Endothelial cell of umbilical vein (primary cell): Measurements from ENCODE around the gene THRSP. TPM values are rescaled to one million over a fixed set of nuclear protein-coding genes. Genes with fewer than 3 reads are reported as not detected.

ENCODE experiments used
- BruUV-seq: library from RNA; stranded (reverse); fragments of 400-500 nt; replicated peaks from 2 replicates; lab custom pipeline; 2021; lab: Mats Ljungman, UMichigan
- CTCF ChIA-PET: fragments of 300-600, 350-600 bp; sonication (Branson Sonifier 250); formaldehyde crosslinking; loops from one replicate; lab custom pipeline; 2021; ENCODE audit warnings: antibody characterized with exemption, inconsistent platforms; lab: Charles Lee
- POLR2A ChIA-PET: fragments of 300-600, 350-600 bp; sonication (Branson Sonifier 250); formaldehyde crosslinking; loops from one replicate; lab custom pipeline; 2021; ENCODE audit warnings: antibody characterized with exemption, inconsistent platforms; lab: Charles Lee
- DNase-seq: peaks from one replicate; pipeline ENCODE4 v3.0.0-alpha.2; 2011; ENCODE audit warnings: low read depth, low spot score
- FAIRE-seq: peaks from 2 replicates; lab custom pipeline; 2011; peaks lifted over from hg19 to GRCh38; lab: Jason Lieb, UNC
- H2AFZ ChIP-seq: 2 replicates; pipeline ENCODE4 v1.6.0; 2012; ENCODE audit warnings: low read depth, low read length, control low read depth, inconsistent platforms
- H3K27ac ChIP-seq: 2 replicates; pipeline ENCODE4 v1.5.1; 2011; ENCODE audit warnings: low read depth, mild to moderate bottlenecking, control low read depth, low read length, moderate library complexity; ENCODE audit not compliant: insufficient read depth
- H3K27me3 ChIP-seq, 2 experiments: 2 replicates each; pipeline versions ENCODE4 v1.6.0 to v1.6.1; 2011; ENCODE audit warnings: low read length in 2 of 2, mixed read lengths in 1 of 2; ENCODE audit not compliant: control insufficient read depth in 2 of 2, insufficient read depth in 2 of 2
- H3K36me3 ChIP-seq, 2 experiments: 2 replicates in 1 of 2; 3 replicates in 1 of 2; pipeline ENCODE4 v1.5.1; 2011; ENCODE audit warnings: low read length in 2 of 2, mild to moderate bottlenecking in 1 of 2, moderate library complexity in 1 of 2; ENCODE audit not compliant: control insufficient read depth in 2 of 2, insufficient read depth in 2 of 2; ENCODE audit errors: extremely low read depth in 1 of 2
- H3K4me1 ChIP-seq: 3 replicates; pipeline ENCODE4 v1.5.1; 2011; ENCODE audit warnings: mild to moderate bottlenecking, low read length; ENCODE audit not compliant: control insufficient read depth, insufficient read depth; ENCODE audit errors: extremely low read depth
- H3K4me2 ChIP-seq: 2 replicates; pipeline ENCODE4 v1.6.1; 2011; ENCODE audit warnings: low read length, control low read depth, mixed read lengths; ENCODE audit not compliant: insufficient read depth
- H3K4me3 ChIP-seq, 3 experiments: fragments of 200-600 bp in 1 of 3; sonication (generic), shearing (Covaris generic) in 1 of 3; replicated peaks in 1 of 3; 2 replicates each; pipeline ENCODE4 v1.5.1; 2011 to 2016; ENCODE audit warnings: control low read depth in 3 of 3, low read length in 3 of 3, mild to moderate bottlenecking in 2 of 3, inconsistent platforms in 1 of 3, low read depth in 1 of 3, moderate library complexity in 1 of 3; ENCODE audit not compliant: insufficient read depth in 1 of 3
- H3K79me2 ChIP-seq: 2 replicates; pipeline ENCODE4 v1.6.0; 2012; ENCODE audit warnings: low read length, inconsistent platforms; ENCODE audit not compliant: control insufficient read depth, insufficient read depth
- H3K9ac ChIP-seq: replicated peaks from 2 replicates; pipeline ENCODE3; 2011; ENCODE audit warnings: low read length, control low read depth; ENCODE audit not compliant: insufficient read depth; ENCODE audit errors: extremely low read depth
- H3K9me1 ChIP-seq: replicated peaks from 3 replicates; pipeline ENCODE4 v1.6.0; 2011; ENCODE audit warnings: mild to moderate bottlenecking, low read length; ENCODE audit not compliant: control insufficient read depth, insufficient read depth; ENCODE audit errors: extremely low read depth
- H3K9me3 ChIP-seq: replicated peaks from 2 replicates; pipeline ENCODE4 v1.5.1; 2012; ENCODE audit warnings: low read length, inconsistent platforms; ENCODE audit not compliant: control insufficient read depth, insufficient read depth
- H4K20me1 ChIP-seq: replicated peaks from 2 replicates; pipeline ENCODE3; 2011; ENCODE audit warnings: mild to moderate bottlenecking, low read length; ENCODE audit not compliant: control insufficient read depth, insufficient read depth; ENCODE audit errors: extremely low read depth
- EZH2 ChIP-seq: IDR thresholded peaks from 2 replicates; pipeline ENCODE4 v1.6.1; 2012; ENCODE audit warnings: borderline replicate concordance, low read depth, mild to moderate bottlenecking, moderate library complexity, low read length, inconsistent platforms; ENCODE audit not compliant: severe bottlenecking
- FOS ChIP-seq: IDR thresholded peaks from 2 replicates; pipeline ENCODE4 v1.6.1; 2011; ENCODE audit warnings: mild to moderate bottlenecking, low read length, moderate library complexity, borderline replicate concordance; ENCODE audit not compliant: insufficient read depth
- GATA2 ChIP-seq: IDR thresholded peaks from 2 replicates; pipeline ENCODE4 v1.7.0; 2011; ENCODE audit warnings: low read depth, mild to moderate bottlenecking, moderate library complexity, mixed read lengths, low read length; ENCODE audit not compliant: insufficient read length, insufficient read depth
- JUN ChIP-seq: IDR thresholded peaks from 2 replicates; pipeline ENCODE4 v1.6.1; 2011; ENCODE audit warnings: borderline replicate concordance, low read depth; ENCODE audit not compliant: insufficient read length, insufficient read depth
- MYC ChIP-seq: IDR thresholded peaks from one replicate; pipeline ENCODE4 v1.6.1; 2011; ENCODE audit warnings: mild to moderate bottlenecking, low read depth, low read length
- POLR2A ChIP-seq: IDR thresholded peaks from 2 replicates; pipeline ENCODE4 v1.6.1; 2012; ENCODE audit warnings: low read depth, mild to moderate bottlenecking, control low read depth, low read length
- POLR2AphosphoS5 ChIP-seq: IDR thresholded peaks from 2 replicates; pipeline ENCODE4 v1.6.1; 2012; ENCODE audit warnings: low read depth, mild to moderate bottlenecking, control low read depth, low read length, moderate library complexity; ENCODE audit not compliant: insufficient read depth
- dilution Hi-C: fragments of 300-500 bp; cut with MboI; formaldehyde crosslinking; loops from one replicate; pipeline ENCODE4 v1.15.0; 2019; ENCODE audit warnings: low sequenced_read_pairs; ENCODE audit not compliant: extremely low pct_ligation_motif_present
- intact Hi-C: fragments of 100-400 bp; cut with micrococcal nuclease; formaldehyde crosslinking; loops from one replicate; pipeline ENCODE4 v1.10.0; 2022
- polyA plus RNA-seq, 4 experiments: library from polyadenylated mRNA; depleted of rRNA in 3 of 4; stranded (reverse) in 3 of 4; unstranded in 1 of 4; fragments of >200 nt; gene quantifications; 2 replicates each; pipeline versions ENCODE4 v1.2.1 to v1.2.3, GENCODE V29; 2011 to 2012; ENCODE audit warnings: missing spikeins in 1 of 4
- total RNA-seq: library from RNA; stranded (reverse); gene quantifications from 2 replicates; pipeline ENCODE4 v1.2.3, GENCODE V29; 2021
- TF ChIP-seq, protein P1 (sequence below): IDR thresholded peaks from 2 replicates; pipeline ENCODE4 v1.6.1; 2011; ENCODE audit not compliant: insufficient read depth, insufficient read length
- TF ChIP-seq, protein P2 (sequence below), 2 donors: IDR thresholded peaks; 1 replicate in 1 of 2; 2 replicates in 1 of 2; pipeline ENCODE4 v1.5.1; 2011; ENCODE audit warnings: low read length in 2 of 2, mild to moderate bottlenecking in 2 of 2, moderate library complexity in 2 of 2, control low read depth in 1 of 2, inconsistent platforms in 1 of 2, low read depth in 1 of 2; ENCODE audit not compliant: insufficient read depth in 1 of 2; ENCODE audit errors: extremely low read depth in 1 of 2

The THRSP gene
- total and polyA plus RNA-seq, 2 donors (not counting 3 experiments of a cell fraction or from before 2014, with no cell fraction given) = not detected

DNA sequence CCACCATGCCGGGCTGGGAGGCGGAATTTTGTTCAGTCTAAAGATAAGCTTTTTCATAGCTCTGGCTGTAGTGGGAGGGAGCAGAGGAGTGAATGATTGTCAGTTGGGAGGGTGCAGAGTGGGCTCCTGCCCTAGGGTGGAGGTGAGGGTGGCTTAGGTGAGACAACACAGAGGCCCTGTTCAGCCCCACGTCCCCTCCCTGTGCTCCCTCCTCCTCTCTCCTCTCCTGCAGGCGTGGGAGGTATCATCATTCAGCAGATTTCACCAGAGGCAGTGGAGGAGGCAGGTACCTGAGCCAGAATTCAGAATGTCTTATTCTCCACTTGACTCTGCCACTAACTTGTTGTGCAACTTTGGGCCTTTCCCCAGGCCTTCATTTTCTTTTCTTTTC, 1.7 kb upstream of the THRSP start:
- Histone ChIP-seq H3K4me3 (no peak overlapping the region), H2AFZ (no peak overlapping the region), H3K36me3 (no peaks in the 10 kb centered on the region), H3K9me1 (no peaks in the 10 kb centered on the region), H3K9ac (no peak overlapping the region), H3K79me2 (no peaks in the 10 kb centered on the region), H3K27me3 (no peaks in the 10 kb centered on the region), H3K27ac (no peak overlapping the region), H3K4me2 (no peak overlapping the region), H4K20me1 (no peaks in the 10 kb centered on the region), H3K9me3 (no peaks in the 10 kb centered on the region), H3K4me1 (no peaks in the 10 kb centered on the region)
- dilution Hi-C loops = no loop called here
- no peak for TF ChIP-seq GATA2
- no peak for TF ChIP-seq FOS
- no peak for TF ChIP-seq EZH2
- no peak for TF ChIP-seq MYC
- POLR2A ChIA-PET = no interaction called here
- BruUV-seq = no TSS peak
- no peak for FAIRE-seq
- DNase-seq = no peak
- CTCF ChIA-PET = interaction anchor here (0.7 to 1.3 kb wide), 2 partner anchors 17 to 42 kb away, joined by 3 read pairs; no protein-coding TSS in a partner anchor
- intact Hi-C loops = no loop called here

DNA sequence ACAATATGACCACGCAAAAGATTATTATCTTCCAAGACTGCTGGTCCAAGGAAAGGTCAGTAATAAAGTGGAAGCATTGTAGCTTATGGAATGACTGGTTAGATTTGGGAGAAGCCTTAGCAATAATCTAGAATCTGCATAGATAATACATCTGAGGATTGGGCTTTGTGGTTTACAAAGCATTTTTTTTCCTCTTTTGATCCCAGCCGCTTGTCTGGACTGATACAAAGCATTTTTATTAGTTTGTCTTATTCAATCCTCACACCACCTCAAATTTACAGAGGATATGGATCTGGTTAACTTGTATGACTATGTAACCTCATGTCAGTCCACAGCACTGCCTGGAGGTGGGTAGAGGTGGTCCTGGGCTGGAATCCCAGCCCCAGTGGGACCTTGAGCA, 990 bp upstream of the THRSP start:
- no peak overlapping the region for H3K27ac ChIP-seq
- intact Hi-C loops = no loop called here
- DNase-seq = no peak
- BruUV-seq = no TSS peak
- no peaks in the 10 kb centered on the region for H3K4me1 ChIP-seq
- no peaks in the 10 kb centered on the region for H3K79me2 ChIP-seq
- dilution Hi-C loops = no loop called here
- H3K27me3 ChIP-seq = no peaks in the 10 kb centered on the region
- no peaks in the 10 kb centered on the region for H3K36me3 ChIP-seq
- H2AFZ ChIP-seq = no peak overlapping the region
- POLR2A ChIA-PET = no interaction called here
- no peaks in the 10 kb centered on the region for H3K9me1 ChIP-seq
- FAIRE-seq = no peak
- no peaks in the 10 kb centered on the region for H3K9me3 ChIP-seq
- no peaks in the 10 kb centered on the region for H4K20me1 ChIP-seq
- H3K4me2 ChIP-seq = no peak overlapping the region
- TF ChIP-seq FOS (no peak), MYC (no peak), EZH2 (no peak), POLR2A (no peak), GATA2 (no peak), JUN (no peak), POLR2AphosphoS5 (no peak)
- TF ChIP-seq, protein P1, sequence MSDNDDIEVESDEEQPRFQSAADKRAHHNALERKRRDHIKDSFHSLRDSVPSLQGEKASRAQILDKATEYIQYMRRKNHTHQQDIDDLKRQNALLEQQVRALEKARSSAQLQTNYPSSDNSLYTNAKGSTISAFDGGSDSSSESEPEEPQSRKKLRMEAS = no peak
- TF ChIP-seq, protein P2, sequence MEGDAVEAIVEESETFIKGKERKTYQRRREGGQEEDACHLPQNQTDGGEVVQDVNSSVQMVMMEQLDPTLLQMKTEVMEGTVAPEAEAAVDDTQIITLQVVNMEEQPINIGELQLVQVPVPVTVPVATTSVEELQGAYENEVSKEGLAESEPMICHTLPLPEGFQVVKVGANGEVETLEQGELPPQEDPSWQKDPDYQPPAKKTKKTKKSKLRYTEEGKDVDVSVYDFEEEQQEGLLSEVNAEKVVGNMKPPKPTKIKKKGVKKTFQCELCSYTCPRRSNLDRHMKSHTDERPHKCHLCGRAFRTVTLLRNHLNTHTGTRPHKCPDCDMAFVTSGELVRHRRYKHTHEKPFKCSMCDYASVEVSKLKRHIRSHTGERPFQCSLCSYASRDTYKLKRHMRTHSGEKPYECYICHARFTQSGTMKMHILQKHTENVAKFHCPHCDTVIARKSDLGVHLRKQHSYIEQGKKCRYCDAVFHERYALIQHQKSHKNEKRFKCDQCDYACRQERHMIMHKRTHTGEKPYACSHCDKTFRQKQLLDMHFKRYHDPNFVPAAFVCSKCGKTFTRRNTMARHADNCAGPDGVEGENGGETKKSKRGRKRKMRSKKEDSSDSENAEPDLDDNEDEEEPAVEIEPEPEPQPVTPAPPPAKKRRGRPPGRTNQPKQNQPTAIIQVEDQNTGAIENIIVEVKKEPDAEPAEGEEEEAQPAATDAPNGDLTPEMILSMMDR (IDR thresholded peaks at IDR 0.05; ENCODE audit: extremely low read depth in 1 of 2, insufficient read depth in 1 of 2, low read depth in 1 of 2, low read length in 2 of 2) = no peak
- CTCF ChIA-PET = interaction anchor here (1.0 kb wide), 1 partner anchor 11 kb away, joined by 3 read pairs; no protein-coding TSS in a partner anchor
- H3K9ac ChIP-seq = no peak overlapping the region
- no peak overlapping the region for H3K4me3 ChIP-seq
